ENCODE results near the gene OR52B6. TPM values are rescaled to one million over a fixed set of nuclear protein-coding genes. Genes with fewer than 3 reads are reported as not detected.

Gene OR52B6
- total RNA-seq, 1 experiment from 2014 or later = not detected

DNA sequence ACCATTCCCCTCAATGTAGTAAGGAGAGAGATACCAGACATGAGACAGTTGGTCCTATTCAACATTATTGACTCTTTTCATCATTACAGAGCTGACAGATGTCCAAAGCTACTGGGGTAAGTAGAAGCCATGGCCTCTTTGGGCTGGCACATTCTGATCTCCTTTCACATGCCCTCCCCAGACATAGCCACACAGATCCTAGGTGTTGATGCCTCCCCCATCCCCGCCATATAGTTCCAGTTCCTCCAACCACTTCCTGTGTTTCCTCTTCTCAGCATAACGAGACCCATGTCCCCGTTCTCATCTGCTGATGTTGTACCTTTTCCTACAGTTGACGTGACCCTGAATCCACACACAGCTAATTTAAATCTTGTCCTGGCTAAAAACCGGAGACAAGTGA, 29.8 kb downstream of the OR52B6 start:
- Histone ChIP-seq H3K4me1 (no peaks in the 10 kb centered on the region), H3K9me3 (replicated peaks) (no peaks in the 10 kb centered on the region), H3K27ac (no peak overlapping the region), H3K27me3 (no peaks in the 10 kb centered on the region), H3K4me3 (no peak overlapping the region), H3K36me3 (no peaks in the 10 kb centered on the region)
- no peak for DNase-seq

DNA sequence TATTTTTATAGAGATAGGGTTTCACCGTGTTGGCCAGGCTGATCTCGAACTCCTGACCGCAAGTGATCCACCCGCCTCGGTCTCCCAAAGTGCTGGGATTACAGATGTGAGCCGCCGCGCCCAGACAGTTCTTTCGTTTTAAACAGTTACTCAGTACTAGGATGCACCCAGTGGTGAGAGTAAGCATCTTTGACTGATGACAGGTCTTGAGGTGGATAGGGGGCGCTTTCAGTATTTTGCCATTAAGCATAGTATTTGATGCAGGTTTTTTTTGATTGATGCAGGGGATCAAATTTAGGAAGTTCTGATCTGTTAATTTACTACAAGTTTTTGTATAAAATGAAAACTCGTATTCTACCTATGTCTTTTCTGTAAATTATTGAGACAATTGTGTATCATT, 30.9 kb downstream of the OR52B6 start:
- Histone ChIP-seq H3K9me3 (replicated peaks) (no peaks in the 10 kb centered on the region), H3K4me1 (no peaks in the 10 kb centered on the region), H3K27me3 (no peaks in the 10 kb centered on the region), H3K4me3 (no peak overlapping the region), H3K36me3 (no peaks in the 10 kb centered on the region), H3K27ac (no peak overlapping the region)
- DNase-seq = no peak

DNA sequence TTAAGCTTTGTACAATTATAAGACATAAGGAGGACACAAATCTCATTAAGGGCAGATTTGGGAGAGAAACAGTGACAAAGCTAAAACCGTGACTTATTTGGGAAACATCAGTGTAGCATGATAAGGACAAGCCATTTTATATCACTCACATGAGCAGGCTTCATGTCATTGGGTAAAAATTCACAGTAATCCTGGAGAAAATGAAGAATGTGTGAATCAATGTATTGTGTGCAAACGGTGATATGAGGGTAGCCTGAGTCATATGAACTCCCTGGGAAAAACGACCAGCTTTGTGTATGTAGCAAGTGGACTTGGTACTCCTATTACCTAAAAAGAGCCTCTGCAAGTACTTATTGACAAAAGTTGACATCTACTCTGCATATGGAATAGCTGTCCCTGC, 38.1 kb downstream of the OR52B6 start:
- H3K9me3 ChIP-seq (replicated peaks) = no peaks in the 10 kb centered on the region
- H3K27ac ChIP-seq = no peak overlapping the region
- H3K36me3 ChIP-seq = no peaks in the 10 kb centered on the region
- no peaks in the 10 kb centered on the region for H3K4me1 ChIP-seq
- H3K27me3 ChIP-seq = no peaks in the 10 kb centered on the region
- H3K4me3 ChIP-seq = no peak overlapping the region
- no peak for DNase-seq

DNA sequence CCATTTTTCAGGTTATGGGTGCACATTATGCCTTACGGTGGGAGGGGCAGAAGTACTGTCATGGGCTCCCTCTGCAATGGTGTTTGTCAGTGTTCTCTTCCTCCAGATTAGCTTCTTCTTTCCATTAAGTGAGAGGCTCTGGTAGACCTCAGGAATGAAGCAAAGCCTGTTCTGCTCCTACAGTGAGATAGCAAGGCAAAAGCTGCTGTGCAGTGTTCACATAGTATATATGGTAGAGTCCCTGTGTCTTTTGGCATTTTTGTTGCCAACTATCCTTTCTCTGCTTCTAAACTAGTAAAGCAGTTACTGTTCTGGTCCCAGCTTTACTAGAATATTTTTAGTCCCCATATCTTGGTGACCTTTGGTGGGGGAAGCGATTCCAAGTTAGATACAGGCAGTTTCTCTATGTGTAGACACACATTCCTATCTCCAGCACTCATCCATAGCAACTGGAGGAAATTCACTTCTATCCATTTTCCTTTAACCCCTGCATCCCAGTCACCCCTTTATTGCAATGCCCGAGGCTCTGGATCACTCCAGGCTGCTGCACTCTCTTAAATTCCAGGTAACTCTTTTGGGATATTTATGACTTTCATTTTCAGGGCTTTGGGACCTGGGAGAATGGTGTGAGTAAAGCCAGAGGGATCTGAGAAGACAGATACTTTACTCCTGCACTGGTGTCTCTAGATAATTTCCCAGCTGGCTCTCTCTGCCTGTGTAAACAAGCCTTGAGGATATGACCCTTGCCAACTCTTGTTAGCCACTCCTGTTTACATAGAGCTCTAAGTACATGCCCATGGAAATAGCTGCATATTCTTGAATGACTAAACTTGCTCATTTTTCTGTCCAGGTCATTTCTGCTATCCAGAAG, 40.2 kb downstream of the OR52B6 start:
- H3K27ac ChIP-seq = no peak overlapping the region
- no peaks in the 10 kb centered on the region for H3K27me3 ChIP-seq
- H3K9me3 ChIP-seq (replicated peaks) = no peaks in the 10 kb centered on the region
- peak in 1 of 2 experiments; percentile 14 for DNase-seq
- no peaks in the 10 kb centered on the region for H3K36me3 ChIP-seq
- no peak overlapping the region for H3K4me3 ChIP-seq
- H3K4me1 ChIP-seq = no peaks in the 10 kb centered on the region

DNA sequence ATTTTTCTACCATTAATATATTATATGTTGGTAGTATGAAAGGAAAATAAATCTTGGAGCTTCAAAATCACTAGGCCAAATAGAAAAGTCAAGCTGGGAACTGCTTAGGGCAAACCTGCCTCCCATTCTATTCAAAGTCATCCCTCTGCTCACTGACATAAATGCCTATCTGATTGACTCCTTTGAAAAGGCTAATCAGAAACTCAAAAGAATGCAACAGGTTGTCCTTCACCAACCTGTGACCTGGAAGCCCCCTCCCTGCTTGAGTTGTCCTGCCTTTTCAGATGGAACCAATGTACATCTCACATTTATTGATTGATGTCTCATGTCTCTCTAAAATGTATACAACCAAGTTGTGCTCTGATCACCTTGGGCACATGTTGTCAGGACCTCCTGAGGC, 40.9 kb downstream of the OR52B6 start:
- no peaks in the 10 kb centered on the region for H3K4me1 ChIP-seq
- H3K36me3 ChIP-seq = no peaks in the 10 kb centered on the region
- DNase-seq = no peak
- H3K27ac ChIP-seq = no peak overlapping the region
- H3K4me3 ChIP-seq = no peak overlapping the region
- H3K27me3 ChIP-seq = no peaks in the 10 kb centered on the region
- H3K9me3 ChIP-seq (replicated peaks) = no peaks in the 10 kb centered on the region

DNA sequence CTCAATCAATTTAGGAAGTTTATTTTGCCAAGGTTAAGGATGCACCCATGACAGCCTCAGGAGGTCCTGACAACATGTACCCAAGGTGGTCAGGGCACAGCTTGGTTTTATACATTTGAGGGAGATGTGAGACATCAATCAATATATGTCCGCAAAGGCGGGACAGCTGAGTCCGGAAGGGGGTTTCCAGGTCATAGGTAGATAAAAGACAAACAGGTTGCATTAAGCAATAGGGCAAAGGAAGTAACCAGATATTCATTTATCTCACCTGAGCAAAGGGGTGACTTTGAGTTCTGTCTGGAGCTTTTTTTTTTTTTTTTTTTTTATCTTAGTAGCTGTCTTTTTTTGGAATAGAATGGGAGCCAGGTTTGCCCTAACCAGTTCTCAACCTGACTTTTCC, 42.1 kb downstream of the OR52B6 start:
- Histone ChIP-seq H3K4me1 (no peaks in the 10 kb centered on the region), H3K36me3 (no peaks in the 10 kb centered on the region), H3K9me3 (replicated peaks) (no peaks in the 10 kb centered on the region), H3K27ac (no peak overlapping the region), H3K27me3 (no peaks in the 10 kb centered on the region), H3K4me3 (no peak overlapping the region)
- DNase-seq = no peak

DNA sequence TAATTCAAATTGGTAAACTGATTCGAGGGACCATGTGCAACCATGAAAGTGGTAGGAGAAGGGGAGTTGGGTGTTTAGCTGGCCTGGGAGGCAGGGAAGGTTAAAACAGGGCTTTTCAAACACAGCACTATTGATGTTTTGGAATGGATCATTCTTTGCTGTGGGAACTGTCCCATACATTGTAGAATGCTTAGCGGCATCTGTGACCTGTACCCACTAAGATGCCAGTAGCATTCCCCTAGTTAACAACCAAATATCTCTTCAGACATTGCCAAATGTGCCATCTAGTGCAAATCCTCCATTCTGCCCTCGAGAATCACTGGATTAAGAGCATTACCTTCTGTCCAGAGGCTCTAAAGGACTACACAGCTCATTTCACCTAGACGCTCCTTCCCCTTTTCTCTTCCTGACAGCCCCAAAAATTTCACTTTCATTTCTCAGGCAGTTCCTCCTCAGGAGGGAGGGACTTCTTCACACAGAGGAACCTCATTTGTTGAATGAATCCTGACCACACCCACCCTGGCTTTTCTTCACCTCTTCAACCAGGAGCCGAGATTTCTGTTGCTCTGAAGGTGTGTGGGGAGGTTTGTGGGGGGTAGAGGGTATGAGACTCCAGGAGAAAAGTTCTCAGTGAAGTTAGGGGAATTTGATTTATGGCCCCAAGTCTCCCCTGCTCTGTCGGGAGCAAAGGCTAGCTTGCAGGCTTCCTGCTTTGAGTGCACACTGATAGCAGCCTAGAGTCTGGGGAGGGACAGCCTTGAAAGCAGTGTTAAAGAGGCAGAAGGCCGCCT, 44.0 kb downstream of the OR52B6 start, which contains the start of gene TRIM34:
TRIM34 (plus strand) TSS at position 513 of the 791 bp plus-strand sequence. CDS start 7,331 bp downstream, outside the sequence.
- Histone ChIP-seq H3K4me1 (no peaks in the 10 kb centered on the region), H3K27ac (no peak within 1 kb of the TSS)
- peak in 1 of 2 experiments; percentile 12 for DNase-seq

DNA sequence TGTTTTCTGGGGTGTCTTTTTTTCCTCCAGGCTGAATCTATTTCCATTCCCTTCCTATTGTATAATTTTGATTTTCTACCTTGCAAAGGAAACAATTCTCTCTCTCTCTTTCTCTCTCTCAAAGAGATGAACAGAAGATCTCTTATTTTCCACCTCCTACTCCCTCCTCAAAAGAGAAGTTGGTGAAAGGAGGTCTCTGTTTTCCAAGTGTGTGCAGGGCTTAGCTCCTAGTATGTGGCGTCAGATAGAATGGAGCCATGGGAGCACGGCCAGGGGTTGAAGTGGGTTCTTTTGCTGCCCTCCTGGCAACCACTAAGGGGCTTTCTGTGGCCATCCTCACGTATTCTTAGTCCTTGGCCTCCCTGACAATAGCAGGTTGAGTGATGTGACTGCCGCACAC, 44.6 kb downstream of the OR52B6 start:
- H3K27me3 ChIP-seq = no peaks in the 10 kb centered on the region
- H3K9me3 ChIP-seq (replicated peaks) = no peaks in the 10 kb centered on the region
- no peak overlapping the region for H3K27ac ChIP-seq
- H3K4me1 ChIP-seq = no peaks in the 10 kb centered on the region
- H3K36me3 ChIP-seq = no peaks in the 10 kb centered on the region
- no peak for DNase-seq
- H3K4me3 ChIP-seq = no peak overlapping the region

More for the DNA sequence above, 44.0 kb downstream of the OR52B6 start, which contains the start of gene TRIM34:
- Histone ChIP-seq H3K27me3 (no peaks in the 10 kb centered on the region), H3K9me3 (replicated peaks) (no peaks in the 10 kb centered on the region), H3K4me3 (peak within 1 kb of the TSS; percentile 27), H3K36me3 (no peaks in the 10 kb centered on the region)

DNA sequence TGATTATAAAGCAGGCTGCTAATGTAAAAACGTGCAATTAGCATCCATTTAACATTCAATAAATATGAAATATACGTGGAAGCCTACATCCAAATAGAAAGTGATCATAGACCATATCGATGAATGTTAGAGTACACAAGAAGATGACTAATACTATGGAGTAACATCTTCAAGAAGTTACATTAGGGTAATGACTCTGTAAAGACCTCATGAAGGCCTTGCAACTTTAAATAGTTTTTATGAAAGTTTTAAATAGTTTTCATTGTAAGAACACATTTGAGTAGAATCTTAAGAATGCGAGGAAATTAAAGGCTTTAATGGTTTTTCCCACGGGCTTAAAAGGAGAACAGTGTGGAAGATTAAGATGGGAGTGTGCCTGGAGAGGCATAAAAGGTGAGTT, 45.5 kb downstream of the OR52B6 start:
- no peak overlapping the region for H3K27ac ChIP-seq
- DNase-seq = no peak
- H3K9me3 ChIP-seq (replicated peaks) = no peaks in the 10 kb centered on the region
- no peaks in the 10 kb centered on the region for H3K27me3 ChIP-seq
- no peaks in the 10 kb centered on the region for H3K4me1 ChIP-seq
- no peaks in the 10 kb centered on the region for H3K36me3 ChIP-seq
- H3K4me3 ChIP-seq = no peak overlapping the region

DNA sequence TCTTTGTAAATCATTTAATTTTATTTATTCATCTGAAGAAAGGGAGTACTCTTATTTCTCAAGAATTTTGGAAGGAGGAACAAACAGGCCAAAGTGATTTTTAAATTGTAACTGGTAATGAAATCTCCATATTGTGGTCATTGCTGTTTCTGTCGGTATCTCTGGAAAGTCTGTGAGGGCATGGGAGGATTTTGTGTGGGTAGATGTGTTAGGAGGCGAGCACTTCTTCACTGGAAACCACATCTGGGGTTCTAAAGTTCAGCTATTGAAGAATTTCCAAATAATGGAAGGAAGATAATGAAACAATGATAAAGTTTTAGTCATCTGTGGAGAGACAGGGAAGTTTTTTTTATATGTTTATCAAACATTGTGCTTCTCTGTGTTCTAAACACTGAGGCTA, 50.7 kb downstream of the OR52B6 start:
- H3K36me3 ChIP-seq = no peaks in the 10 kb centered on the region
- H3K27ac ChIP-seq = no peak overlapping the region
- no peak overlapping the region for H3K4me3 ChIP-seq
- H3K4me1 ChIP-seq = no peaks in the 10 kb centered on the region
- no peaks in the 10 kb centered on the region for H3K27me3 ChIP-seq
- no peaks in the 10 kb centered on the region for H3K9me3 ChIP-seq (replicated peaks)
- DNase-seq = no peak

Other genes with a start within 250 kb of the OR52B6 start
- gene OR51B5, start 237.4 kb upstream of the OR52B6 start, total RNA-seq (2014; rRNA removed; shearing (Covaris generic)) = 0.28 TPM in 1 of 2 replicates, not detected in the other
- gene OR51B6, start 229.4 kb upstream of the OR52B6 start, total RNA-seq (2014; rRNA removed; shearing (Covaris generic)) = not detected in 2 replicates
- not detected in 2 replicates for gene OR51M1, start 197.1 kb upstream of the OR52B6 start, total RNA-seq (2014; rRNA removed; shearing (Covaris generic))
- gene OR51Q1, start 158.8 kb upstream of the OR52B6 start, total RNA-seq (2014; rRNA removed; shearing (Covaris generic)) = not detected in 2 replicates
- not detected in 2 replicates for gene OR51I1, start 139.4 kb upstream of the OR52B6 start, total RNA-seq (2014; rRNA removed; shearing (Covaris generic))
- not detected in 2 replicates for gene OR51I2, start 131.6 kb upstream of the OR52B6 start, total RNA-seq (2014; rRNA removed; shearing (Covaris generic))
- gene OR52D1, start 92.2 kb upstream of the OR52B6 start, total RNA-seq (2014; rRNA removed; shearing (Covaris generic)) = not detected in 2 replicates
- gene UBQLN3, start 70.9 kb upstream of the OR52B6 start, total RNA-seq (2014; rRNA removed; shearing (Covaris generic)) = not detected in 2 replicates
- gene UBQLNL, start 64.2 kb upstream of the OR52B6 start, total RNA-seq (2014; rRNA removed; shearing (Covaris generic)) = not detected in 2 replicates
- gene OR52H1, start 32.3 kb upstream of the OR52B6 start, total RNA-seq (2014; rRNA removed; shearing (Covaris generic)) = not detected in 2 replicates
- not detected in 2 replicates for gene TRIM6, start 15.8 kb downstream of the OR52B6 start, total RNA-seq (2014; rRNA removed; shearing (Covaris generic))
- gene TRIM34, start 44.1 kb downstream of the OR52B6 start, total RNA-seq (2014; rRNA removed; shearing (Covaris generic)) = not detected in 2 replicates
- gene TRIM5, start 104.2 kb downstream of the OR52B6 start, total RNA-seq (2014; rRNA removed; shearing (Covaris generic)) = 10.2 and 10.5 TPM in 2 replicates
- gene TRIM22, start 108.9 kb downstream of the OR52B6 start, total RNA-seq (2014; rRNA removed; shearing (Covaris generic)) = 0.30 and 0.65 TPM in 2 replicates
- gene OR56B1, start 155.6 kb downstream of the OR52B6 start, total RNA-seq (2014; rRNA removed; shearing (Covaris generic)) = not detected in 2 replicates
- not detected in 2 replicates for gene OR52N4, start 173.4 kb downstream of the OR52B6 start, total RNA-seq (2014; rRNA removed; shearing (Covaris generic))
- gene OR52N5, start 202.5 kb downstream of the OR52B6 start, total RNA-seq (2014; rRNA removed; shearing (Covaris generic)) = not detected in 2 replicates
- gene OR52N1, start 210.4 kb downstream of the OR52B6 start, total RNA-seq (2014; rRNA removed; shearing (Covaris generic)) = not detected in 2 replicates
- gene OR52N2, start 228.0 kb downstream of the OR52B6 start, total RNA-seq (2014; rRNA removed; shearing (Covaris generic)) = not detected in 2 replicates

Measured in SJCRH30 (cell line).